K562 (cell line): ENCODE results near the gene DDAH2. TPM values are rescaled to one million over a fixed set of nuclear protein-coding genes. Genes with fewer than 3 reads are reported as not detected.

ENCODE experiments used
- ATAC-seq: fragments of 200-7000 bp; cut with Tn5 transposase; 3 replicates; pipeline ENCODE4 v1.9.1; 2020; ENCODE audit warnings: moderate library complexity
- BruUV-seq: library from RNA; stranded (reverse); fragments of 400-500 nt; replicated peaks from 2 replicates; lab custom pipeline; 2021; lab: Mats Ljungman, UMichigan
- CTCF ChIA-PET: fragments of 300-600 bp; formaldehyde crosslinking; extraction: SDS; loops from one replicate; lab custom pipeline; 2021; ENCODE audit warnings: low intra/inter-chr PET ratio; lab: Yijun Ruan, JAX
- POLR2A ChIA-PET: fragments of 300-600, 350-650 bp; sonication (Branson Sonifier 250); formaldehyde crosslinking; extraction: SDS; loops from one replicate; lab custom pipeline; 2021; ENCODE audit warnings: antibody characterized with exemption, inconsistent platforms; lab: Yijun Ruan, JAX
- DNase-seq, 4 experiments: peaks; one replicate each; pipeline versions ENCODE4 v3.0.0 to v3.0.0-alpha.2; 2011 to 2018; ENCODE audit warnings: low spot score in 3 of 4, mixed read lengths in 3 of 4; ENCODE audit errors: extremely low read depth in 1 of 4
- FAIRE-seq: peaks from 2 replicates; lab custom pipeline; 2011; peaks lifted over from hg19 to GRCh38; lab: Jason Lieb, UNC
- H2AFZ ChIP-seq: 2 replicates; pipeline ENCODE4 v1.6.0; 2011; ENCODE audit warnings: low read depth, low read length, control low read depth, inconsistent platforms
- H3K27ac ChIP-seq: fragments of 200-600 bp; 3 replicates; pipeline ENCODE4 v1.8.0; 2011; ENCODE audit warnings: low read depth, mild to moderate bottlenecking, control low read depth, inconsistent platforms, low read length, moderate library complexity, mixed read lengths; ENCODE audit errors: extremely low read depth
- H3K27me3 ChIP-seq, 2 experiments: fragments of 300-600 bp in 1 of 2; 2 replicates in 1 of 2; 3 replicates in 1 of 2; pipeline versions ENCODE4 v1.6.0 to v1.8.0; 2011; ENCODE audit warnings: inconsistent platforms in 2 of 2, low read length in 2 of 2, mild to moderate bottlenecking in 1 of 2, mixed read lengths in 1 of 2, moderate library complexity in 1 of 2; ENCODE audit not compliant: control insufficient read depth in 2 of 2, insufficient read depth in 2 of 2
- H3K36me3 ChIP-seq: fragments of 300-600 bp; 3 replicates; pipeline ENCODE4 v1.8.0; 2011; ENCODE audit warnings: mild to moderate bottlenecking, low read length, inconsistent platforms; ENCODE audit not compliant: control insufficient read depth, insufficient read depth
- H3K4me1 ChIP-seq, 2 experiments: fragments of 200-600 bp in 1 of 2; replicated peaks in 1 of 2; 2 replicates in 1 of 2; 3 replicates in 1 of 2; pipeline versions ENCODE4 v1.5.1 to v1.8.0; 2011; ENCODE audit warnings: inconsistent platforms in 2 of 2, low read length in 2 of 2, mild to moderate bottlenecking in 1 of 2, mixed read lengths in 1 of 2, moderate library complexity in 1 of 2; ENCODE audit not compliant: control insufficient read depth in 2 of 2, insufficient read depth in 2 of 2
- H3K4me2 ChIP-seq: 2 replicates; pipeline ENCODE4 v1.6.1; 2011; ENCODE audit warnings: low read length, control low read depth, inconsistent platforms, mixed read lengths; ENCODE audit not compliant: insufficient read depth
- H3K4me3 ChIP-seq: fragments of 200-600 bp; sonication (generic), shearing (Covaris generic); 2 replicates; pipeline ENCODE4 v1.5.1; 2016; ENCODE audit warnings: control low read depth, inconsistent platforms
- H3K79me2 ChIP-seq: fragments of 200-600 bp; 3 replicates; pipeline ENCODE4 v1.8.0; 2011; ENCODE audit warnings: low read length, inconsistent platforms; ENCODE audit not compliant: control insufficient read depth, insufficient read depth
- H3K9ac ChIP-seq, 2 experiments: 2 replicates each; pipeline versions ENCODE4 v1.6.0 to v1.6.1; 2011; ENCODE audit warnings: low read depth in 2 of 2, low read length in 2 of 2, control low read depth in 1 of 2, inconsistent platforms in 1 of 2, mild to moderate bottlenecking in 1 of 2, mixed read lengths in 1 of 2; ENCODE audit not compliant: insufficient read depth in 1 of 2
- H3K9me1 ChIP-seq: one replicate; pipeline ENCODE4 v1.6.0; 2011; ENCODE audit warnings: inconsistent platforms, mild to moderate bottlenecking, low read length, moderate library complexity; ENCODE audit not compliant: control insufficient read depth, insufficient read depth
- H3K9me3 ChIP-seq: replicated peaks from 2 replicates; pipeline ENCODE4 v1.5.1; 2011; ENCODE audit warnings: low read depth, low read length, inconsistent platforms; ENCODE audit not compliant: control insufficient read depth, insufficient read depth
- H4K20me1 ChIP-seq: replicated peaks from 2 replicates; pipeline ENCODE4 v1.6.1; 2011; ENCODE audit warnings: low read length, inconsistent platforms, mixed read lengths; ENCODE audit not compliant: control insufficient read depth, insufficient read depth
- KDM5B ChIP-seq: fragments of 200-600 bp; sonication (generic); IDR thresholded peaks from 2 replicates; pipeline ENCODE4 v1.6.1; 2012; ENCODE audit warnings: low read depth, mild to moderate bottlenecking, moderate library complexity, low read length, control low read depth, inconsistent platforms; ENCODE audit not compliant: insufficient replicate concordance
- PTTG1 ChIP-seq: fragments of 450-650 bp; IDR thresholded peaks from 2 replicates; pipeline ENCODE4 v1.6.1; 2016; ENCODE audit warnings: low read depth, mild to moderate bottlenecking, missing genetic modification characterization, missing compliant biosample characterization
- RBBP5 ChIP-seq: fragments of 200-600 bp; sonication (generic); IDR thresholded peaks from 2 replicates; pipeline ENCODE4 v1.6.1; 2012; ENCODE audit warnings: borderline replicate concordance, mild to moderate bottlenecking, low read length, control low read depth, inconsistent platforms; ENCODE audit not compliant: insufficient read depth, poor library complexity, severe bottlenecking
- RBM25 ChIP-seq: fragments of 200-400 bp; formaldehyde crosslinking; IDR thresholded peaks from 2 replicates; pipeline ENCODE4 v1.6.1; 2018; ENCODE audit warnings: low read length, low read depth, moderate library complexity; ENCODE audit not compliant: severe bottlenecking
- TCF7L2 ChIP-seq: fragments of 150-350 bp; IDR thresholded peaks from 2 replicates; pipeline ENCODE4 v1.6.1; 2016; ENCODE audit warnings: low read depth, mild to moderate bottlenecking, low read length, moderate library complexity
- TFE3 ChIP-seq: fragments of 450-650 bp; formaldehyde crosslinking; IDR thresholded peaks from 2 replicates; pipeline ENCODE4 v1.4.0; 2020; ENCODE audit warnings: mild to moderate bottlenecking, mixed read lengths
- ZBTB9 ChIP-seq: fragments of 450-650 bp; formaldehyde crosslinking; IDR thresholded peaks from 2 replicates; pipeline ENCODE4 v1.4.0; 2020; ENCODE audit warnings: mild to moderate bottlenecking, moderate library complexity
- ZNF239 ChIP-seq: fragments of 250-450 bp; sonication (Bioruptor Pico); IDR thresholded peaks from 2 replicates; pipeline ENCODE4 v1.4.0; 2020; ENCODE audit warnings: mild to moderate bottlenecking
- ZNF609 ChIP-seq: sonication (generic); formaldehyde crosslinking; IDR thresholded peaks from 2 replicates; pipeline ENCODE4 v1.8.1; 2023; ENCODE audit warnings: missing genetic modification reagents, mild to moderate bottlenecking, borderline replicate concordance
- ZNF668 ChIP-seq: fragments of 250-450 bp; sonication (Bioruptor Pico); IDR thresholded peaks from 2 replicates; pipeline ENCODE4 v1.8.0; 2022; ENCODE audit warnings: mild to moderate bottlenecking, inconsistent platforms
- ZSCAN32 ChIP-seq: fragments of 450-650 bp; formaldehyde crosslinking; IDR thresholded peaks from 2 replicates; pipeline ENCODE4 v1.4.0; 2020; ENCODE audit warnings: mild to moderate bottlenecking, moderate library complexity
- WGBS: fragments of 100-300 bp; shearing (Covaris generic); methylation state at CpG from one replicate; pipeline ENCODE4 v1.1.6; 2016; ENCODE audit warnings: low coverage, mixed read lengths; ENCODE audit not compliant: insufficient coverage; ENCODE audit errors: missing lambda C conversion rate; 5-methylcytosine and 5-hydroxymethylcytosine counted together
- in situ Hi-C: fragments of 300-500 bp; cut with MboI; formaldehyde crosslinking; loops from 4 replicates; pipeline ENCODE4 v1.15.0; 2018; ENCODE audit warnings: inconsistent platforms, mixed read lengths
- intact Hi-C: fragments of 100-400 bp; cut with micrococcal nuclease; formaldehyde crosslinking; loops from 2 replicates; pipeline ENCODE4 v1.14.2; 2022
- polyA plus RNA-seq, 8 experiments: library from polyadenylated mRNA; depleted of rRNA in 4 of 8; stranded (reverse) in 5 of 8; unstranded in 3 of 8; fragments of >200 nt; fragmentation: Nextera tagmentation in 2 of 8; fragmentation: Illumina TruSeq in 1 of 8; extraction: Ambion mirVana in 2 of 8; extraction: Trizol in 1 of 8; gene quantifications; 2 replicates each; pipeline versions ENCODE4 v1.2.1 to v1.2.3, GENCODE V29; 2011 to 2014; ENCODE audit warnings: inconsistent platforms in 1 of 8, missing spikeins in 1 of 8
- total RNA-seq, 7 experiments: library from RNA; depleted of rRNA in 6 of 7; stranded (reverse); fragments of >200 nt in 6 of 7; fragmentation: Illumina TruSeq in 2 of 7; extraction: Trizol in 2 of 7; gene quantifications; 2 replicates each; pipeline versions ENCODE4 v1.2.1 to v1.2.3, GENCODE V29; 2011 to 2021; ENCODE audit warnings: low replicate concordance in 1 of 7

DDAH2 gene
- total and polyA plus RNA-seq, 9 of the 15 experiments (the other 6 are each of a cell fraction or from before 2014, with no cell fraction given): 1.8 to 45.4 (median 21.4) TPM

GRCh38 chr6:31739639-31740396 is 10.7 kb upstream of the DDAH2 start, which contains the start of gene MSH5:
MSH5 (plus strand) TSS chr6:31740005; CDS start chr6:31740467, 462 bp downstream.
- H3K27ac ChIP-seq: peak within 1 kb of the TSS; percentile 95
- H3K4me2 ChIP-seq: peak within 1 kb of the TSS; percentile 93
- H3K79me2 ChIP-seq: peaks cover 69% of the 10 kb centered on the region
- H3K4me3 ChIP-seq: peak within 1 kb of the TSS; percentile 64
- ATAC-seq (peak; percentile 84), DNase-seq (peak; percentile 100), FAIRE-seq (peak; percentile 99)
- CTCF ChIA-PET: no interaction called here
- in situ Hi-C loops: no loop called here
- no peaks in the 10 kb centered on the region for H3K9me3 ChIP-seq
- H3K27me3 ChIP-seq: no peaks in the 10 kb centered on the region
- H2AFZ ChIP-seq: peak within 1 kb of the TSS; percentile 77
- H3K36me3 ChIP-seq: peaks cover 49% of the 10 kb centered on the region
- peaks cover 56 to 61% of the 10 kb centered on the region in 2 experiments for H3K4me1 ChIP-seq
- peaks cover 9% of the 10 kb centered on the region; the same call in 1 of the 2 replicates for H4K20me1 ChIP-seq
- under 1% methylated on average over 58 of the region's 58 CpGs for WGBS
- peak within 1 kb of the TSS; percentile 92 to 99 for H3K9ac ChIP-seq
- intact Hi-C loops: loop anchor here (2.0 to 10.0 kb wide), 3 partner anchors 87 to 389 kb away; partner anchors contain the start of genes ATF6B, DXO and HSPA1B
- BruUV-seq: TSS peak; percentile 79
- H3K9me1 ChIP-seq: no peaks in the 10 kb centered on the region
- POLR2A ChIA-PET: interaction anchor here (0.9 to 13.1 kb wide), 28 partner anchors 10 to 181 kb away, joined by 3 to 236 read pairs (median 8); partner anchors contain the start of genes ABHD16A, BAG6, C6orf47 and CSNK2B
- TF ChIP-seq RBM25 (peak; percentile 92), KDM5B (peak; percentile 50), TFE3 (CRISPR knock-in tag) (peak; percentile 32; the same call in 1 of the 2 replicates), ZNF239 (CRISPR knock-in tag) (no peak), ZBTB9 (CRISPR knock-in tag) (peak; percentile 39), ZNF668 (peak; percentile 53; the same call in 1 of the 2 replicates), PTTG1 (tag) (peak; percentile 28; the same call in 1 of the 2 replicates), ZSCAN32 (CRISPR knock-in tag) (peak; percentile 24; the same call in 1 of the 2 replicates), ZNF609 (peak; percentile 78; the same call in 1 of the 2 replicates), RBBP5 (peak; percentile 93), TCF7L2 (peak; percentile 29; the same call in 1 of the 2 replicates)
